Activated gamma-delta T cell (primary cell): ENCODE data around the gene B3GNT9.

Experiments used
- DNase-seq: peaks from one replicate; lab custom pipeline; 2025; lab: John Stamatoyannopoulos, UW
- total RNA-seq, 2 donors: gene quantifications; one replicate each; lab custom pipeline; 2026; lab: John Stamatoyannopoulos, UW

B3GNT9 gene, protein sequence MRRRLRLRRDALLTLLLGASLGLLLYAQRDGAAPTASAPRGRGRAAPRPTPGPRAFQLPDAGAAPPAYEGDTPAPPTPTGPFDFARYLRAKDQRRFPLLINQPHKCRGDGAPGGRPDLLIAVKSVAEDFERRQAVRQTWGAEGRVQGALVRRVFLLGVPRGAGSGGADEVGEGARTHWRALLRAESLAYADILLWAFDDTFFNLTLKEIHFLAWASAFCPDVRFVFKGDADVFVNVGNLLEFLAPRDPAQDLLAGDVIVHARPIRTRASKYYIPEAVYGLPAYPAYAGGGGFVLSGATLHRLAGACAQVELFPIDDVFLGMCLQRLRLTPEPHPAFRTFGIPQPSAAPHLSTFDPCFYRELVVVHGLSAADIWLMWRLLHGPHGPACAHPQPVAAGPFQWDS
- total RNA-seq = 6.8 to 7.1 reads per million in 2 donors

DNA sequence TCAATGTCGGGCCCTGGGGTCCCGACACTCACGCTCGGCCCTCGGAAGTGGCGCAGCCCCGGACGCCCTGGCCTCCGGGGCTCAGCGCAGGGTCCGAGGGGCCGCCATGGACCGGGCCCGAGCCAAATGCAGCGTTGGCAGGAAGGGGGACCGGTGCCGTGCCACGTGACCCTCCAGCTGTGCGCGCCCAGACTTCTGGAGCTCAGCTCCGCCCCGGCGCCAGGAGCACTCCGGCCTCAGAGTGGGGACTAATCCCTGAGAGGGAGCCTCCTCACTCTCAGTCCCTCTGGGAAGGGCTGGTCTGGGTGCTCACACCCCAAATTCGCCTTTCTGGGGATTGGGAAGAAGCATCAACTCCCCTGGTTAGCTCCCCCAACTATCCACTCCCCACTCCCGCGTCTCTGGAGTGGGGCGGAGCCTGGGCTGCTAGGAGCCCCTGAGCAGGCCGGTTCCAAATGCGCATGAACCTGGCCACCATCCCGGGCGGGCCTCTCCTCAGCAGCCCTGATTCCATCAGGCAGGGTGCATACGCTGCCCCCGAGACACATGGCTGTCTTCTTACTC, at the start of gene B3GNT9:
Gene B3GNT9 (minus strand): TSS at position 166 of the 564 bp plus-strand sequence. CDS start 513 bp downstream, outside the sequence.
- no peak for DNase-seq

GRCh38 chr16:67200491-67200890, 49.7 kb upstream of the B3GNT9 start:
- DNase-seq = no peak

DNA sequence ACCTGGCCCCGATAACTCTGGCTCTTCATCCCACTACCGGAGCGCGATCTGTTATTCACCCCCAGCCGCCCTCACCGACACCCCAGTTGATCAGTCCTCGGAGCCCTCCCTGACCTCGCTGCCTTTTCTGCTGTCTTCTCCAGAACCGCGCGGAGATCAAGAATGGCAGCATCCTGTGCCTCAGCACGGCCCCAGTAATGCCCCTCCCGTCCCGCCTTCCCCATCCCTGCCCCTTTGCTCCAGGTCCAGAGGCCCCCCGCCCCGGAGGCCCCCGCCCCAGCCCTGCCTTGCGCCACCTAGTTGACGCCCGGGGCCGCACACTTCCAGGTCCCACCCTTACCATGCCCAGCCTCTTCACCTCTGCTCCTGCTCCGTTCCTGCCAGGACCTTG, 49.0 kb upstream of the B3GNT9 start:
- DNase-seq = no peak

GRCh38 chr16:67199011-67199807, 48.4 kb upstream of the B3GNT9 start, which contains the start of gene ELMO3:
ELMO3 (plus strand) TSS chr16:67199131; CDS start chr16:67199327, 196 bp downstream.
- DNase-seq = no peak

- DNase-seq = no peak
These were observed 47.5 kb upstream of the B3GNT9 start for GRCh38 chr16:67198238-67198734.

GRCh38 chr16:67197704-67198103, 46.9 kb upstream of the B3GNT9 start:
- DNase-seq = no peak

- no peak for DNase-seq
These were observed 46.1 kb upstream of the B3GNT9 start for GRCh38 chr16:67196881-67197280.

DNA sequence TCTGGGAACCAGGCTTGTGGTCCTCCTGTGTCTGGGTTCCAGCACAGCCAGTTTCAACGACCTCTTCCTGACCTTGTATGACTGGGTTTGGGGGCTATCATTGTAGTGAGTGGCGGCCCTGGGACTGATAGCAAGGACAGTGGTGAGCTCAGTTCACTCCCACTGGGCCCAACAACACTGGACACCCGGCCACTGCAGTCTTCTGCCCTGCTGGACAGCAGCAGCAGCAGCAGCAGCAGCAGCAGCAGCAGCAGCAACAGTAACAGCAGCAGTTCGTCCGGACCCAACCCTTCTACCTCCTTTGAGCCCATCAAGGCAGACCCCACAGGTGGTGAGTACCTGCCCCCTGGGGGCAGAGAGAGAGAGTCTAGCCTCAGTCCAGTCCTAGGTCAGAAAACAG, 44.9 kb upstream of the B3GNT9 start:
- no peak for DNase-seq

DNA sequence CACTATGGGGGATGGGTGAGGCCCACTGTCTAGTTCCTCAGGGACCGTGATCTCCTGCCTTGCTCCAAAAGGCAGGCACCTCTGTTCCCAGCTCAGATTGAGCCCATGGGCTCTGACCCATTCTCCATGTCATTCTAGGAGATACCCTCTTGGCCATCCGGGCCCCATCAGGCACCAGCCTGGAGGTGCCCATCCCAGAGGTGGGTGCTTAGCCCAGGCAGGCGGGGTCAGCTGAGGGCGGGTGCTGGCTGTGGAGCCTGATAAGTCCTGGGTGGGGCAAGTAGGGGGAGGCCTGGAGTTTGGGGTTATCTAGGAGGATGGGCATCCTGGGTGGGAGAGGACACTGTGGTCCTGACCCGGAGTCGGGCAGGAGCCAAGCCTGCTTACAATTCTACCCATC, 43.5 kb upstream of the B3GNT9 start:
- no peak for DNase-seq

- no peak for DNase-seq
These were observed 42.7 kb upstream of the B3GNT9 start for GRCh38 chr16:67193536-67193935.

- no peak for DNase-seq
These were observed 42.1 kb upstream of the B3GNT9 start for GRCh38 chr16:67192781-67193361.

- DNase-seq = peak; percentile 78
These were observed 41.3 kb upstream of the B3GNT9 start, which contains the start of gene E2F4 for GRCh38 chr16:67191995-67192681. E2F4 (plus strand) TSS chr16:67192155; CDS start chr16:67192228, 73 bp downstream.

DNA sequence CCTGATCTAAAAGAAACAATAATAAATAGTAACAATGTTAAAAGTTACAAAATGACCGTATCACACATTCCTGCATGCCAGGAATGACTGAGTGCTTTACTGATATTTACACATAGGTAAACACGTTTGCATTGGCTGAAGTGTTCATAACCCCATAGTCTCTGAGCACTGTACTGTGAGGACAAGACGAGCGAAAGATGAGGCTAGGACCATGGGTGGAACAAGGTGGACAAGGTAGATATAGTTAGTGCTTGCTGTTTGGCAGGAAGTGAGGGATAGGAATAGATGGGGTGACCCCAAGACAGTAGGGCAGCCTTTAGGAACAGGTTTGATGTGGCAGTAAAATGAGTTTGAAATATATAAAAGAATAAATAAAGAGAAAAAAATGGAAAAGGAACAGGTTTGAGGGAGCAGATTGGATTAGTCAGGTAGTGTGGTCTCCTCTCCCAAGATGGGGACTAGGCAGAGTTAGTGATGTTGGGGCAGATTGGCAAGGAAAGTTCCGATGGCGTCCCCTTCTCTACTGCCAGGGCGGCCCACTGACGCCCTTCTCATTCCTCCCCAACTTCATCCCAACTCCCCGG, 40.7 kb upstream of the B3GNT9 start:
- no peak for DNase-seq

DNA sequence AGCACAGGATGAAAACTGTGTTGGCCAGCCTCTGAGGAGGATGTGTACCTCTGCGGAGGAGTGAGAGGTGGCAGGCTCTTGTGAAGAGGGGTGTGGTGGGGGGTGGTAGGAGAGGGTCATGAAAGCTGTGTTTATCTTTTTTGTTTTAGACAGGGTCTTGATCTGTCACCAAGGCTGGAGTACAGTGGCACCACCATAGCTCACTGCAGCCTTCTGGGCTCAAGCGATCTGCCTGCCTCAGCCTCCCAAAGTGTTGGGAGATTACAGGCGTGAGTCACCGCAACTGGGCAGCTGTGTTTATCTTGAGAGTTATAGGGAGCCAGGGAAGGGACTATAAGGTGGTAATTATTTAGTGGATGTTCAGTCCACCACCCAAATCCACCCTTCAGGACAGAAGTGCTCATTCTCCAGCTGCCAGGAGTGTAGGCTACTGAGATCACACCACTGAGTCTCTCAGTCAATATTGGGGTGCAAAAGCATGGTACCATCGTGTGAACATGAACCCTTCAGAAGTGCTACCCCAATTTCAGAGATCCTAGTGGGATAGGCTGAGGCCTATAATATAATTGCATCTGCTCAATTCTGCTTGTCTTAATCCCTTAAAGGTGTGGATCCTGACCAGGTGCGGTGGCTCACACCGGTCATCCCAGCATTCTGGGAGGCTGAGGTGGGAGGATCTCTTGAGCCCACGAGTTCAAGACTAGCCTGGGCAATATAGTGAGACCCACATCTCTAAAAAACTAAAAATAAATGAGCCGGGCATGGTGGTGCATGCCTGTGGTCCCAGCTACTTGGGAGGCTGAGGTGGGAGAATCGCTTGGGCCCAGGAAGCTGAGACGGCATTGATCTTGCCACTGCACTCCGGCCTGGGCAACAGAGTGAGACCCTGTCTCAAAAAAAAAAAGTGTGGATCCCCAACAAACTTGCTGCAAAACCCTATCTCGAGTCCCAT, 39.9 kb upstream of the B3GNT9 start:
- DNase-seq = no peak

DNA sequence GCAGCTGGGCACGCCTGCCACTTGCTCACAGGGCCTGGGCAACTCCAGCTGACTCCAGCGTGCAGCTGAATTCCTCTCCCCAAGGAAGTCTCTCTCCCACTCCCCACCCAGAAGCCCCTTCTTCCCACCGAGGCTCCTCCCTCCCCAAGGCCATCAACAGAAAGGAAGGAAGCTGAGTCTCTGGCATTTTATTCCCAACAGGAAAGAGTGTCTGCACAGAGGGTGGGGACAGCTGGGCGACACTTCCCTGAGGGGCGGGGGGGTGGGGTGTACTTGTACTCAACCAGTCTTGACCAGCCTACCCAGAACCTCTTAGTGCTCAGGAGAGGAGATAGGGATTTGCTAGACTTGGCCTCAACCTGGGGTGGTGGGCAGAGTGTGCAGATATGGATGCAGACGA, 39.2 kb upstream of the B3GNT9 start, which contains the start of gene EXOC3L1:
Gene EXOC3L1 (minus strand): TSS at position 96 of the 400 bp plus-strand sequence. CDS start 460 bp downstream, outside the sequence.
- DNase-seq = no peak

GRCh38 chr16:67188798-67189197, 38.0 kb upstream of the B3GNT9 start:
- no peak for DNase-seq

GRCh38 chr16:67188323-67188722, 37.5 kb upstream of the B3GNT9 start:
- DNase-seq = no peak

DNA sequence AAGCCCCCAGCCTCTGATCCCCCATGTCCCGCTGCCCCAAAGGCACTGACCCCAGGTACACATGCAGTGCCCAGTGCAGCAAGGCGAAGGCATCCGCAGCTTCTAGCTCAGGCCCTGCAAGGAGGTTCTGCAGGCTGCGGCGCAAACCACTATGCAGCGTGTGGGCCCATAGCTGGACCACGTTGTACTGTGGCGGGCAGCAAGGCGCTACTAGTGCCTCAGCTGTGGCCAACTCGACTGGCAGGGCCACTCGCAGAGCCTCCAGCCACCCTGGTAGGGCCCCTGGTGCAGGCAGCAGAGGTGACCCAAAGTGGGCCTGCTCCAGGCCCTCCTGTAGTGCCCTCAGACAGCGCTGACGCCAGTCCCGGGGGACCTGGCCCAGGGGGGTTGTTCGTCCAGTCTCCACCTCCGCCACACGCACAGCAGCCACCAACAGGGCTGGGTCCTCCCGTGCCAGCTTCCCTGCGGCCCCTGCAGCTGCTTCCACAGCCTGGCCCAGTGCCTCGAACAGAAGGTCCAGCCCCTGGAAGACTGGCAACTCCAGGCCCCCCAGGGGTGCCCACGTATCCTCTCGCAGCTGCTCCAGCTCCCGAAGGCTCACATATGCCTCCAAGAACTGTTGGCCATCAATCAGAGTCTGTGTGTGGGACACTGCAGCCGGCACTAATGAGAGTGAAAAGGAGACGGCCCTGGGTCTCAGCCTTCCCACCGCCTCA, 36.5 kb upstream of the B3GNT9 start:
- no peak for DNase-seq

- no peak for DNase-seq
These were observed 35.8 kb upstream of the B3GNT9 start for GRCh38 chr16:67186550-67186950.
